HepG2 (cell line): ENCODE results near the gene PRICKLE3. TPM values are rescaled to one million over a fixed set of nuclear protein-coding genes. Genes with fewer than 3 reads are reported as not detected.

ENCODE experiments used
- ATM ChIP-seq: fragments of 450-650 bp; IDR thresholded peaks from 2 replicates; pipeline ENCODE4 v1.7.1; 2017; ENCODE audit warnings: mild to moderate bottlenecking, borderline replicate concordance
- CEBPB ChIP-seq: IDR thresholded peaks from 2 replicates; pipeline ENCODE4 v1.6.1; 2011; ENCODE audit warnings: low read depth, low read length, improper control_type of control experiment, borderline replicate concordance
- CENPBD1 ChIP-seq: sonication (generic); formaldehyde crosslinking; IDR thresholded peaks from 2 replicates; pipeline ENCODE4 v1.8.0; 2022; ENCODE audit warnings: missing genetic modification reagents, low read depth, mild to moderate bottlenecking, borderline replicate concordance
- ETV6 ChIP-seq: sonication (generic); formaldehyde crosslinking; conservative IDR thresholded peaks from 2 replicates; pipeline ENCODE4 v1.4.0; 2020; ENCODE audit warnings: missing genetic modification reagents
- HNF1B ChIP-seq: sonication (generic); formaldehyde crosslinking; IDR thresholded peaks from 2 replicates; pipeline ENCODE4 v1.5.1; 2020; ENCODE audit warnings: mild to moderate bottlenecking, moderate library complexity, missing genetic modification reagents
- IKZF4 ChIP-seq: sonication (generic); formaldehyde crosslinking; IDR thresholded peaks from 2 replicates; pipeline ENCODE4 v1.5.1; 2020; ENCODE audit warnings: borderline replicate concordance, mild to moderate bottlenecking, low read depth, missing genetic modification reagents; ENCODE audit errors: not compliant biosample characterization
- IKZF5 ChIP-seq: IDR thresholded peaks from 2 replicates; pipeline ENCODE4 v1.6.1; 2018; ENCODE audit warnings: missing genetic modification reagents, mild to moderate bottlenecking, missing compliant biosample characterization
- KLF11 ChIP-seq: IDR thresholded peaks from 2 replicates; pipeline ENCODE4 v1.6.1; 2016; ENCODE audit warnings: missing compliant biosample characterization
- MED13 ChIP-seq: sonication (generic); formaldehyde crosslinking; IDR thresholded peaks from 2 replicates; pipeline ENCODE4 v1.5.0; 2020; ENCODE audit warnings: missing genetic modification reagents
- MXD4 ChIP-seq: IDR thresholded peaks from 2 replicates; pipeline ENCODE4 v1.6.1; 2016; ENCODE audit warnings: mild to moderate bottlenecking, missing biosample characterization, missing genetic modification reagents
- POLR2AphosphoS5 ChIP-seq: IDR thresholded peaks from 2 replicates; pipeline ENCODE4 v1.6.1; 2012; ENCODE audit warnings: low read depth, low read length
- SPEN ChIP-seq: sonication (generic); formaldehyde crosslinking; IDR thresholded peaks from 2 replicates; pipeline ENCODE4 v1.5.1; 2020; ENCODE audit warnings: low read depth, mild to moderate bottlenecking, missing genetic modification reagents
- SRSF4 ChIP-seq: fragments of 200-400 bp; formaldehyde crosslinking; IDR thresholded peaks from one replicate; pipeline ENCODE4 v1.6.1; 2018; ENCODE audit warnings: mild to moderate bottlenecking, low read depth, low read length, moderate library complexity; ENCODE audit not compliant: poor library complexity, severe bottlenecking
- STAG1 ChIP-seq: sonication (generic); formaldehyde crosslinking; IDR thresholded peaks from 2 replicates; pipeline ENCODE4 v1.4.0; 2020; ENCODE audit warnings: missing genetic modification reagents
- TBP ChIP-seq: sonication (generic); formaldehyde crosslinking; IDR thresholded peaks from 2 replicates; pipeline ENCODE4 v1.5.0; 2020; ENCODE audit warnings: missing genetic modification reagents
- U2AF2 ChIP-seq: fragments of 200-400 bp; formaldehyde crosslinking; IDR thresholded peaks from 2 replicates; pipeline ENCODE4 v1.6.1; 2017; ENCODE audit warnings: low read depth, mild to moderate bottlenecking, low read length
- ZMYM4 ChIP-seq: sonication (generic); formaldehyde crosslinking; IDR thresholded peaks from 2 replicates; pipeline ENCODE4 v1.8.1; 2023; ENCODE audit warnings: mild to moderate bottlenecking, missing genetic modification reagents
- ZNF24 ChIP-seq: fragments of 450-650 bp; IDR thresholded peaks from 2 replicates; pipeline ENCODE4 v1.6.1; 2017; ENCODE audit warnings: antibody characterized with exemption, mild to moderate bottlenecking
- ZNF33A ChIP-seq: sonication (generic); formaldehyde crosslinking; IDR thresholded peaks from 2 replicates; pipeline ENCODE4 v1.5.1; 2020; ENCODE audit warnings: missing genetic modification reagents, mild to moderate bottlenecking, moderate library complexity, borderline replicate concordance
- ZNF430 ChIP-seq: sonication (generic); formaldehyde crosslinking; IDR thresholded peaks from 2 replicates; pipeline ENCODE4 v1.9.0; 2021; ENCODE audit warnings: mild to moderate bottlenecking, missing genetic modification reagents
- ZNF550 ChIP-seq: sonication (generic); formaldehyde crosslinking; IDR thresholded peaks from 2 replicates; pipeline ENCODE4 v1.4.0; 2020; ENCODE audit warnings: mild to moderate bottlenecking, missing genetic modification reagents, borderline replicate concordance
- ZNF619 ChIP-seq: sonication (generic); formaldehyde crosslinking; IDR thresholded peaks from 2 replicates; pipeline ENCODE4 v1.4.0; 2020; ENCODE audit warnings: mild to moderate bottlenecking, missing genetic modification reagents
- ZNF670 ChIP-seq: sonication (generic); formaldehyde crosslinking; IDR thresholded peaks from 2 replicates; pipeline ENCODE4 v1.8.0; 2022; ENCODE audit warnings: mild to moderate bottlenecking, missing genetic modification reagents, borderline replicate concordance
- polyA plus RNA-seq, 8 experiments: library from polyadenylated mRNA; depleted of rRNA in 3 of 8; stranded (reverse) in 7 of 8; unstranded in 1 of 8; fragments of >200 nt; fragmentation: Illumina TruSeq in 4 of 8; extraction: Trizol in 4 of 8; gene quantifications; 2 replicates each; pipeline versions ENCODE4 v1.2.1 to v1.2.3, GENCODE V29; 2011 to 2016; ENCODE audit warnings: low read depth in 4 of 8, missing spikeins in 1 of 8, mixed read lengths in 1 of 8; ENCODE audit not compliant: insufficient read depth in 1 of 8
- total RNA-seq, 5 experiments: library from RNA; depleted of rRNA; stranded (reverse); fragments of >200 nt; fragmentation: Illumina TruSeq; extraction: Trizol; gene quantifications; 2 replicates each; pipeline ENCODE4 v1.2.3, GENCODE V29; 2016; ENCODE audit warnings: low read depth in 1 of 5
- TF ChIP-seq, protein P1 (sequence below): sonication (generic); formaldehyde crosslinking; IDR thresholded peaks from 2 replicates; pipeline ENCODE4 v1.4.0; 2020; ENCODE audit warnings: missing genetic modification reagents
- TF ChIP-seq, protein P2 (sequence below): sonication (generic); formaldehyde crosslinking; IDR thresholded peaks from 2 replicates; pipeline ENCODE4 v1.4.0; 2020; ENCODE audit warnings: mild to moderate bottlenecking, missing genetic modification reagents

Gene PRICKLE3
- total and polyA plus RNA-seq, 2 of the 13 experiments (the other 11 are each of a cell fraction or from before 2014, with no cell fraction given), result 2.6 TPM

DNA sequence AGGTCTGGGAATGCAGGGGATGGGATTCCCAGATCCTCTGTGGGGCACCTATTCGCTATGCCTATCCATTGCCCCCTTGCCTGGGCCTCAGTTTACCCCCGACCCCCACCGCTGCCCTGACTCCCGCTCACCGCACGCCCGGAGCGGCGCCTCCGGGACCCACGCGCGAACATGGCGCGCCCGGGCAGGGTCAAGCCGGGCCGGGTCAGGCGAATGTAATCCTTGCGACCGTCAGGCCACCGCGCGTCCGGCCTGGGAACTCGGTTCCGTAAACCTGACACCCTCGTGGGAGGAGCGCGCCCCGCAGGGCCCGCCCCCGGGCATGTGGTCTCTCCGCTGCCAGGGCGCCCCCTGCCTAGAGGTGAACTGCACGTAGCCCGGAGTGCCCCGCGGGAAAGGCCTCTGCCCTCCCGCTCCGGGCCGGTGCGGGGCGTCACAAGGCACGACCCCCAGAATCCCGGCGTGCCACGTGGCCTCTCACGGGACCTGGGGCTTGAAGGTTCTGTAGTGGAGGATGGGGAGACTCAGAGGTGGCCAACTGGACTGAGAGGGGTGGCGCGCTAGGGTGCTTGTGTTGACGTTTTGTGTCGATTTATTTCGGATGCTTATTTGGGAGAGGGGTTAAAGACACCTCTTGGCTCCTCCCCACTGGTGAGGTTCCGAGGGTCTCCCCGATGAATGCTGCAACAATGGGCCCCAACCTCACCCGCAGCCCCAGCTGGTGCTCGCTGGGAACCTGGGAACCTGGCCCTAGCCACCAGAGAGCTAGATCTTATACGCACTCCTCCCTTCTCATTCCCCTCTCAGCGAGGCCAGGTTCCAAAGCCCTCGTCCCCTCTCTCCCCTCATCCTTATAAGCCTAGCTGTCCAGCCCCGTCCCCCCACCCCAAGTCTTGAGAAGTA is at the start of gene PRICKLE3 (continued):
- TF ChIP-seq ZNF670 (no peak), ZNF33A (CRISPR knock-in tag) (no peak), ZMYM4 (CRISPR knock-in tag) (peak; percentile 78), ZNF550 (CRISPR knock-in tag) (no peak), SRSF4 (no peak), IKZF5 (no peak), STAG1 (CRISPR knock-in tag) (peak; percentile 46), ZNF430 (CRISPR knock-in tag) (0 out of 2 replicates have a peak, but pooled peaks have one; percentile 26), ZNF24 (no peak), MXD4 (CRISPR knock-in tag) (0 out of 2 replicates have a peak, but pooled peaks have one; percentile 54), IKZF4 (CRISPR knock-in tag) (no peak), HNF1B (CRISPR knock-in tag) (peak; percentile 57), ZNF619 (CRISPR knock-in tag) (no peak), CENPBD1 (CRISPR knock-in tag) (no peak), TBP (CRISPR knock-in tag) (no peak), U2AF2 (no peak), MED13 (no peak), KLF11 (no peak), CEBPB (no peak), ATM (no peak), POLR2AphosphoS5 (peak; percentile 50), SPEN (CRISPR knock-in tag) (peak; percentile 69), ETV6 (no peak)
- TF ChIP-seq, protein P1, sequence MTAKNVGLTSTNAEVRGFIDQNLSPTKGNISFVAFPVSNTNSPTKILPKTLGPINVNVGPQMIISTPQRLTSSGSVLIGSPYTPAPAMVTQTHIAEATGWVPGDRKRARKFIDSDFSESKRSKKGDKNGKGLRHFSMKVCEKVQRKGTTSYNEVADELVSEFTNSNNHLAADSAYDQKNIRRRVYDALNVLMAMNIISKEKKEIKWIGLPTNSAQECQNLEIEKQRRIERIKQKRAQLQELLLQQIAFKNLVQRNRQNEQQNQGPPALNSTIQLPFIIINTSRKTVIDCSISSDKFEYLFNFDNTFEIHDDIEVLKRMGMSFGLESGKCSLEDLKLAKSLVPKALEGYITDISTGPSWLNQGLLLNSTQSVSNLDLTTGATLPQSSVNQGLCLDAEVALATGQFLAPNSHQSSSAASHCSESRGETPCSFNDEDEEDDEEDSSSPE, result peak; percentile 57
- TF ChIP-seq, protein P2, sequence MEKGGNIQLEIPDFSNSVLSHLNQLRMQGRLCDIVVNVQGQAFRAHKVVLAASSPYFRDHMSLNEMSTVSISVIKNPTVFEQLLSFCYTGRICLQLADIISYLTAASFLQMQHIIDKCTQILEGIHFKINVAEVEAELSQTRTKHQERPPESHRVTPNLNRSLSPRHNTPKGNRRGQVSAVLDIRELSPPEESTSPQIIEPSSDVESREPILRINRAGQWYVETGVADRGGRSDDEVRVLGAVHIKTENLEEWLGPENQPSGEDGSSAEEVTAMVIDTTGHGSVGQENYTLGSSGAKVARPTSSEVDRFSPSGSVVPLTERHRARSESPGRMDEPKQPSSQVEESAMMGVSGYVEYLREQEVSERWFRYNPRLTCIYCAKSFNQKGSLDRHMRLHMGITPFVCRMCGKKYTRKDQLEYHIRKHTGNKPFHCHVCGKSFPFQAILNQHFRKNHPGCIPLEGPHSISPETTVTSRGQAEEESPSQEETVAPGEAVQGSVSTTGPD (CRISPR knock-in tag), result no peak
